GM12801 (cell line): ENCODE measurements around the gene PAQR8.

Experiments
- CTCF ChIP-seq: IDR thresholded peaks from one replicate; pipeline ENCODE4 v1.5.1; 2011; ENCODE audit warnings: control low read depth; ENCODE audit not compliant: insufficient read length; ENCODE audit errors: extremely low read depth

Gene PAQR8

GRCh38 chr6:52351879-52352238 is 10.1 kb upstream of the PAQR8 start:
- no peak for TF ChIP-seq CTCF

GRCh38 chr6:52352239-52353018 is 9.5 kb upstream of the PAQR8 start:
- no peak for TF ChIP-seq CTCF

GRCh38 chr6:52356017-52356416 is 5.9 kb upstream of the PAQR8 start:
- no peak for TF ChIP-seq CTCF

- TF ChIP-seq CTCF: no peak
These were observed 2.5 kb upstream of the PAQR8 start for GRCh38 chr6:52359403-52359802.

- no peak for TF ChIP-seq CTCF
These were observed 1.9 kb upstream of the PAQR8 start for GRCh38 chr6:52360028-52360427.

GRCh38 chr6:52360601-52361413 is 1.1 kb upstream of the PAQR8 start:
- TF ChIP-seq CTCF: no peak

- no peak for TF ChIP-seq CTCF
These were observed 472 bp upstream of the PAQR8 start for GRCh38 chr6:52361414-52361944.
